Mesothelial cell of epicardium (in vitro differentiated cells): ENCODE measurements around the gene DDI2. TPM values are rescaled to one million over a fixed set of nuclear protein-coding genes. Genes with fewer than 3 reads are reported as not detected.
A peak's percentile ranks its signal among the peaks of the same experiment; 100 is the strongest.

Experiments used
- DNase-seq, 2 experiments: peaks; one replicate each; pipeline ENCODE4 v3.0.0; 2021; ENCODE audit warnings: low spot score in 2 of 2; ENCODE audit not compliant: unreplicated experiment in 2 of 2
- H3K27ac Mint-ChIP-seq: 2 replicates; pipeline ENCODE4 v1.8.0; 2021; ENCODE audit warnings: mixed read lengths
- H3K27me3 Mint-ChIP-seq: 2 replicates; pipeline ENCODE4 v1.8.0; 2021; ENCODE audit warnings: low read depth, mixed read lengths
- H3K36me3 Mint-ChIP-seq: 2 replicates; pipeline ENCODE4 v1.8.0; 2021; ENCODE audit warnings: mixed read lengths
- H3K4me1 Mint-ChIP-seq: 2 replicates; pipeline ENCODE4 v1.8.0; 2021; ENCODE audit warnings: mixed read lengths
- H3K4me3 Mint-ChIP-seq: 2 replicates; pipeline ENCODE4 v1.8.0; 2021; ENCODE audit warnings: mild to moderate bottlenecking, moderate library complexity, mixed read lengths
- H3K9me3 Mint-ChIP-seq: 2 replicates; pipeline ENCODE4 v1.8.0; 2021; ENCODE audit warnings: mixed read lengths
- CTCF ChIP-seq: fragments of 200-600 bp; sonication (generic); IDR thresholded peaks from one replicate; pipeline ENCODE4 v1.5.0; 2021; ENCODE audit warnings: antibody characterized with exemption; ENCODE audit not compliant: unreplicated experiment
- total RNA-seq: library from RNA; stranded (reverse); gene quantifications from 3 replicates; pipeline ENCODE4 v1.2.1, GENCODE V29; 2021

Gene DDI2
- 31.7 to 34.5 TPM (median 34.1 TPM) in 3 replicates for total RNA-seq

DNA sequence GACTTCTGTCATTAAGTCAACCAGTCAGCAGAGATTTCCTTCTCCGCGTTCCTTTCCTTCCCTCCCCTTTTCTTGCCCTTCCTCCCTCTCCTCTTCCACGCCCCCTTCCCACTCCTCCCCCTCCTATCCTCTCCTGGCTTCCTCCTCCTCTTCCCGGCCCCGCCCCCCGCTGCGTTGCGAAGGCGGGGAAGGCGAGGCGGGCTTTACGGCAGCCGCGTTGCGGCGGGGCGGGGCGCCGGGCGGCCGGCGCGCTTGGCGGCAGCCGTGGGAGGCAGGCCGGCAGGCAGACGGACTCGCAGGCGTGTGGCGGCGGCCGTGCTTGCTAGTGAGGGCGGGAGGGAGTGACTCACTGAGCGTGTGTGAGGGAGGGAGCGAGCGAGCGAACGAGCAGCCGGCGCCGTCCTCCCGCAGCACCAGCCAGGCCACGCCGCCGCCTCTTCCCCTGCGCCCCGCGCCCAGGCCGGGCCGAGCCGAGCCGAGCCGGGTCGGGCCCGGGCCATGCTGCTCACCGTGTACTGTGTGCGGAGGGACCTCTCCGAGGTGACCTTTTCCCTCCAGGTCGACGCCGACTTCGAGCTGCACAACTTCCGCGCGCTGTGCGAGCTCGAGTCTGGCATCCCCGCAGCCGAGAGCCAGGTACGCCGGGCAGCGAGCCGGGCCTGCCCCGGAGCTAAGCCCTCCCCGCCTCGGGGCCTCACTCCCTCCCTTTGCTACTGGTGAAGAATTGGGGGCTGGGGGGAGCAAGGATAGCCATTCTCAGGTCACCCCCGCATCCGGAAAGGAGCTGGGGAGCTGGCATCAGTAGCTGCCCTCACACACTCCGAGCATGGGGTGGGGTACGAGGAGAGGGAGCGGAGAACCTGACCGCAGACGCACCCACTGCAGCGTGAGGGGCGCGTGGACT, at the start of gene DDI2:
Gene DDI2 (plus strand): TSS at position 286 of the 904 bp plus-strand sequence. CDS start 213 bp downstream, at position 499.
- peak; percentile 97 to 99 for DNase-seq
- no peak for TF ChIP-seq CTCF
- Mint-ChIP-seq H3K27ac (peak within 1 kb of the TSS; percentile 99), H3K27me3 (no peaks in the 10 kb centered on the region), H3K4me3 (peak within 1 kb of the TSS; percentile 93), H3K9me3 (no peaks in the 10 kb centered on the region), H3K4me1 (peaks cover 35% of the 10 kb centered on the region), H3K36me3 (no peaks in the 10 kb centered on the region)

GRCh38 chr1:15568387-15569073, 48.7 kb upstream of the DDI2 start:
- no peak overlapping the region for H3K4me3 Mint-ChIP-seq
- DNase-seq: no peak
- peaks cover 47% of the 10 kb centered on the region for H3K36me3 Mint-ChIP-seq
- H3K9me3 Mint-ChIP-seq: no peaks in the 10 kb centered on the region
- TF ChIP-seq CTCF: no peak
- H3K4me1 Mint-ChIP-seq: no peaks in the 10 kb centered on the region
- no peak overlapping the region for H3K27ac Mint-ChIP-seq
- H3K27me3 Mint-ChIP-seq: no peaks in the 10 kb centered on the region

DNA sequence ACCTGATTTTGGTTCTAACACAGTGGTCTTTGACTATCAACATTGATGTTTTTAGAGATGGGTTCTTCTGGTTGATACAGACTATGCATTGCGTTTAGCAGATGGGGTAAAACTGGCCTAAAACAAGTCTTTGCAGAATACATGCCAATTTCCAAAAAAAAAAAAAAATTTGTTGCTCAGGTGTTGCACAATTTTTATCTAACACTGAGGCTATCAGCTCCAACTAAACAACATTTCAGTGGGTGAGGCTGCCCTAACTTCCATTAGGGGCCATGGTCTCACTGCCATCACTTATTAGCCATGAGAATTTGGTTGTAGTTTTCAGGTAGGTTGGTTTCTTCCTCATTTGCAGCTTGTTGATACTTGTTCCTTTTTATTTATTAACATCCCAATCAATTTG, 46.4 kb upstream of the DDI2 start:
- no peak for TF ChIP-seq CTCF
- Mint-ChIP-seq H3K4me1 (no peaks in the 10 kb centered on the region), H3K4me3 (no peak overlapping the region), H3K36me3 (peaks cover 34% of the 10 kb centered on the region), H3K9me3 (no peaks in the 10 kb centered on the region), H3K27ac (no peak overlapping the region), H3K27me3 (no peaks in the 10 kb centered on the region)
- no peak for DNase-seq

GRCh38 chr1:15571266-15571665, 46.0 kb upstream of the DDI2 start:
- no peaks in the 10 kb centered on the region for H3K9me3 Mint-ChIP-seq
- no peak for TF ChIP-seq CTCF
- no peak for DNase-seq
- no peak overlapping the region for H3K4me3 Mint-ChIP-seq
- no peak overlapping the region for H3K27ac Mint-ChIP-seq
- H3K36me3 Mint-ChIP-seq: peaks cover 30% of the 10 kb centered on the region
- H3K4me1 Mint-ChIP-seq: no peaks in the 10 kb centered on the region
- no peaks in the 10 kb centered on the region for H3K27me3 Mint-ChIP-seq

DNA sequence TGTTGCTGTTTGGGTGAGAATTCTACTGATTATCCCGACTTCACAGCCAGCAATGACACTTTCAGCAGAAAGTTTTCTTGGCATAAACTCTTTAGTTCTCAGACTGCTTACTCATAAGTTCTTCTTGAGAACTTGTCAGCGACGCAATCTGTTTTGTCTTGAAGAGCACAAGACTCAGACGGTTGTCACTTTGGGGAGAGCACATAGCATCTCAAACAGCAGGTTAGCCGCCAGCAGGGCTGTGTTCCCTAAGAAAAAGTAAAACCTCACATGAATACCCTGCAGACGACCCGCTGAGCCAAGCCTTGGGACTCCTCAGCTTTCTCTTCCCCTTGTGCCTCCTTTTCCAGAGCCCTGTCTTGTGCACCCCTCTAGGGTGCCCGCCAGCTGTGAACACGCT, 43.8 kb upstream of the DDI2 start:
- H3K9me3 Mint-ChIP-seq: no peaks in the 10 kb centered on the region
- no peak overlapping the region for H3K27ac Mint-ChIP-seq
- DNase-seq: no peak
- no peaks in the 10 kb centered on the region for H3K27me3 Mint-ChIP-seq
- H3K36me3 Mint-ChIP-seq: peaks cover 14% of the 10 kb centered on the region
- H3K4me3 Mint-ChIP-seq: no peak overlapping the region
- H3K4me1 Mint-ChIP-seq: no peaks in the 10 kb centered on the region
- TF ChIP-seq CTCF: no peak
